Measurements from ENCODE around the gene MYB. TPM values are rescaled to one million over a fixed set of nuclear protein-coding genes. Genes with fewer than 3 reads are reported as not detected.

Gene MYB
- polyA plus RNA-seq, 6 donors from 2014 or later: 0.13 to 0.39 (median 0.26) TPM; not detected in 2

DNA sequence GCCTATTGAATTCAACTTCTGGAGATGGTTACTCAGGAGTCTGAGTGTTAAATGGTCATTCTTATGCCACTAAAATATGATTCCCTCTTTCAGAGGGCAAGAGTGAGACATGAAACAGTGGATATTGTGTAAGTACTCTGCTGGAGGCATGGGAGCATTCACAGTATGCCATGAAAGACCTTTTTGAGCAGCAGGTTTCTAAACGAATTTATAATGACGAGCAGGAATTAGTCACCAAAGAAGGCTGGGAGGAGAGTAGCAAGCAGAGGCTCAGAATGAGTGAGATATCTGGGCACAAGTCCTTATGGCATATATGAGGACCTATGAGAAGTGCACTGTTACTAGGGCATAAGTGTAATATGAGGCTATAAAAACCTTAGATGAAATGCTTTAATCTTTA is 10.9 kb upstream of the MYB start:
- no peaks in the 10 kb centered on the region for H3K4me1 Mint-ChIP-seq
- H3K36me3 Mint-ChIP-seq: no peaks in the 10 kb centered on the region
- no peak overlapping the region for H3K4me3 Mint-ChIP-seq
- DNase-seq (no peak), ATAC-seq (ENCODE audit: low read depth in 2 of 2) (no peak)
- H3K9me3 Mint-ChIP-seq: no peaks in the 10 kb centered on the region
- no peak overlapping the region for H3K27ac Mint-ChIP-seq
- no peaks in the 10 kb centered on the region for H3K27me3 Mint-ChIP-seq

DNA sequence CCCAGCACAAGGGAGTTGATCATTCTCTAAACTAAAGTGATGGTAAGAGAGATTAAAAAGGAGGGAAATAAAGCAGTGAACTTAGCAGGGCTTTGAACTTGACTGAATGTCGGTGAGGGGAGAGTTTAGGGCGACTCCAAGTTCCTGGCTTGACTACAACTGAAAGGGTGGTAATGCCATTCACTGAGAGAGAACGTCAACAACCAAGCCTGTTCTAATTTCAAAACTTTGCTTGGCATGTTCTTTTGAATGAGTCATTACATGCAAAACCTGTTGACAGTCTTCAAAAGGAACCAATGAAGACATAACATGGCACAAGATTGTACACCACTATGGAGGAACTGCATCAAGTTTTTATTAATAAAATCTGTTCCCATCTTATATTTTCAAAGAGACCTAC is 10.3 kb upstream of the MYB start:
- Mint-ChIP-seq H3K27ac (no peak overlapping the region), H3K36me3 (no peaks in the 10 kb centered on the region), H3K27me3 (no peaks in the 10 kb centered on the region), H3K4me1 (no peaks in the 10 kb centered on the region), H3K4me3 (no peak overlapping the region), H3K9me3 (no peaks in the 10 kb centered on the region)
- ATAC-seq (ENCODE audit: low read depth in 2 of 2) (no peak), DNase-seq (no peak)

DNA sequence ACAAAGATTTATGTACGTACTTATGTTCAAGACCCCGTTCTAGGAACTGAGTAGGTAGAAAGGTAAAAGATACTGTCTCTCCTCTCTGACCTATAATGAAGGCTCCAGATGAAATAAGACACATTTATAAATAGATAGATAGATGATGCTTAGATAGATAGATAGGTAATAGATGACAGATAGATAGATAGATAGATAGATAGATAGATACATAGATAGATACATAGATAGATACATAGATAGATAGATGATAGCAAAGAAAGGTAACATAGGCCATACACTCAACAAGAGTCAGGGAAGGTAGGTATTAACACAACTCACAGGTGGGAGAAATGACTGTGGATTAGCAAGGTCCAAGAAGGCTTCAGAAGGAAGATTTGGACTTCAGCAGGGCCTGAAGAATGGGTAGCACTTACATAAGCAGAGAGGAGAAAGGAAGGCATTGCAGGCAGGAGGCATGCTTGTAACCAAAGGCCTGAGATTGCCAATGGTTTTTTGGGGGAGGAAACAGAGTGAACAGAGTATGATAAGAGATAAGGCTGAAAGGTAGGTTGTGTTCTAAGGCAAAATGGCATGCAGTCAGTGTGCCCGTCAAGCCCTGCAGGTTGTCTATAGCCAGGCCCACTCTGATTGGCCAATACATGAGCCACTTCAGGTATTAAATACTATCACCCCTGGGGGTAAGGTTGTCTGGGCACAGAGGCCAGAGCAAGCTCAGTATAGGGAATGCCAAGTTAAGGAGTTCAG is 7.7 kb upstream of the MYB start:
- Mint-ChIP-seq H3K27me3 (no peaks in the 10 kb centered on the region), H3K9me3 (no peaks in the 10 kb centered on the region), H3K4me1 (peaks cover 6 to 8% (median 7%) of the 10 kb centered on the region in 3 donors), H3K36me3 (no peaks in the 10 kb centered on the region), H3K27ac (peak overlapping the region in 1 of 6 donors; percentile 39), H3K4me3 (no peak overlapping the region)
- DNase-seq (no peak), ATAC-seq (ENCODE audit: low read depth in 2 of 2) (no peak)

DNA sequence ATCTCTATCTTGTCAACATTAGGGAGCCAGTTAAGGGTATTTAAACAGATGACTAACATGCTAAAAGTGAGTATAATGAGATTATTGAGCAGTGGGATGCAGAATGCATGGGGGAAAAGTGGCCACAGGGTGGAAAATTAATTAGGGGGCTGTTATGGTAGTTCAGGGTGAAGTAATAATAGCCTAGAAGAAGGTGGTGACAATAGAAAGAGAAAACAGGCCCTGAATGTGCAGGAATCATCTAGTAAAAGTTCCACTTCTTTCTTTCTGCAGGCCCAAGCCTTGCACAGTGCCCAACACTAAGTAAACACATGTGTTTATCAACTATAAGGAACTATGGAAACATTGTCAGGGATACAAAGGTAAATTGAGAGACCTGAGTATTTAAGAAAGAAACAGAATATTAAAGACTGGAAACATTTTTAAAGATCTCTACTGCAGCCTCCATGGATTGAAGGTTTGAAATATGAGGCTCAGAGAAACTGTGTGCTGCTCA is 7.1 kb upstream of the MYB start:
- H3K27ac Mint-ChIP-seq: no peak overlapping the region
- ATAC-seq (ENCODE audit: low read depth in 2 of 2) (no peak), DNase-seq (no peak)
- no peaks in the 10 kb centered on the region for H3K36me3 Mint-ChIP-seq
- H3K4me1 Mint-ChIP-seq: peaks cover 6 to 8% (median 7%) of the 10 kb centered on the region in 3 donors
- H3K9me3 Mint-ChIP-seq: no peaks in the 10 kb centered on the region
- no peaks in the 10 kb centered on the region for H3K27me3 Mint-ChIP-seq
- H3K4me3 Mint-ChIP-seq: no peak overlapping the region

DNA sequence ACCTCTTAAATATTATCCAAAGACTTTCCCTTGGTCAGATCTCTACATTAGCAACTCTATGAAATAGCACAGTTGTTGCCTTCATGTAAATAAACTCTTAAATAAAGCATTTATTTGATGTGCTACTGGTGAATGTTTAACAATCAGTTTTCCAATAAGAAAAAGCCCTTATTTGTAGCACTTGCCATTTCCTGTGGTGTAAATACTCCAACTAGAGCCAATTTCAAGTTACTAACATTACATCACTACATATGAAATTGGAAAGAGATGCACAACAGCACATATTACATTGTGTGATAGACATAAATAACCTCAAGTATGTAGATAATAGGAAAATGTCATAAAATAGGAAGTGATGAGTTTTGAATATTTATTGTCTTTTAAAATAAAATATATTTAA is 5.0 kb upstream of the MYB start:
- H3K4me3 Mint-ChIP-seq: no peak overlapping the region
- ATAC-seq (ENCODE audit: low read depth in 2 of 2): no peak
- H3K27ac Mint-ChIP-seq: no peak overlapping the region
- no peaks in the 10 kb centered on the region for H3K27me3 Mint-ChIP-seq
- no peaks in the 10 kb centered on the region for H3K9me3 Mint-ChIP-seq
- peaks cover 8 to 12% (median 10%) of the 10 kb centered on the region in 3 donors for H3K4me1 Mint-ChIP-seq
- H3K36me3 Mint-ChIP-seq: no peaks in the 10 kb centered on the region
- DNase-seq: no peak

DNA sequence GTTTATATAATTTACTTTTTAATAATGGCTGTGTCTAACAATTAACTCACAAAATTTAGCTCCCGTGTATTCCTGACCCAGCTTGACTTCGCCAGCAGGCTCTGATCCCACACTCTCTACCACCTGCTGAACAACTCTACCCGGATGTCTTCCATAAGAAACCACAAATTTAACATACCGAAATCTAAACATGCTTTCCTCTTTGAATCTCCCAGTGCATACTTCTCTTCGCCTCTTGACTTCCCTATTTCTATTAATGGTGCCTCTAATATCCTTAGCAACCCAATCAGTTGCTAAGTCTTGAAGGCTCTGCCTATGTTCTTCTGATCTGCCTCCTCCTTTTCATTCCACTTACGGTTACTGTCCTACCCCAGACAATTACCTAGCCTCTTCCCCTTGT is 4.6 kb upstream of the MYB start:
- Mint-ChIP-seq H3K9me3 (no peaks in the 10 kb centered on the region), H3K27ac (peak overlapping the region in 2 of 6 donors; percentile 3 to 6), H3K36me3 (no peaks in the 10 kb centered on the region), H3K4me1 (peaks cover 9 to 12% (median 10%) of the 10 kb centered on the region in 3 donors), H3K4me3 (no peak overlapping the region), H3K27me3 (no peaks in the 10 kb centered on the region)
- ATAC-seq (ENCODE audit: low read depth in 2 of 2) (peak; percentile 14 to 38), DNase-seq (no peak)

DNA sequence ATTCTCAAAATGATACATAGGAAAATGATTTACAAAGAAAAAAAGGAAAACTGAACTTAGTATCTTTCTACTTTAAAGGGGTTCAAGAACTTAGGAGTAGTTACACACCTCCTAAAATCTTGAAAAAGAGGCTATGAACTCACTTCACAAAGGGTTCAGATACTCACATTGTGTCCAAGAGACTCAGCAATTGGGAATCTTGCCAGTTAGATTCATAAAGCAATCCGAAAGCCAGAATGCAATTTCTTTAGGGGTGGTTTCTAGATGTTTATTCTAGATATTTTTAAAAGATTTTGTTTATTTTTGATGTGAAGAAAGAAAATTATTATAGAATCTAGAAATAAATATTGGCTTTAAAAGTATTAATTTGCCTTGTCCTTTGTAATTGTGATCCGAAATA is 1.7 kb upstream of the MYB start:
- DNase-seq: no peak
- Mint-ChIP-seq H3K27me3 (no peaks in the 10 kb centered on the region), H3K36me3 (no peaks in the 10 kb centered on the region), H3K9me3 (no peaks in the 10 kb centered on the region), H3K27ac (no peak overlapping the region), H3K4me1 (peaks cover 27 to 28% (median 28%) of the 10 kb centered on the region in 3 donors), H3K4me3 (no peak overlapping the region)
- ATAC-seq (ENCODE audit: low read depth in 2 of 2): no peak

DNA sequence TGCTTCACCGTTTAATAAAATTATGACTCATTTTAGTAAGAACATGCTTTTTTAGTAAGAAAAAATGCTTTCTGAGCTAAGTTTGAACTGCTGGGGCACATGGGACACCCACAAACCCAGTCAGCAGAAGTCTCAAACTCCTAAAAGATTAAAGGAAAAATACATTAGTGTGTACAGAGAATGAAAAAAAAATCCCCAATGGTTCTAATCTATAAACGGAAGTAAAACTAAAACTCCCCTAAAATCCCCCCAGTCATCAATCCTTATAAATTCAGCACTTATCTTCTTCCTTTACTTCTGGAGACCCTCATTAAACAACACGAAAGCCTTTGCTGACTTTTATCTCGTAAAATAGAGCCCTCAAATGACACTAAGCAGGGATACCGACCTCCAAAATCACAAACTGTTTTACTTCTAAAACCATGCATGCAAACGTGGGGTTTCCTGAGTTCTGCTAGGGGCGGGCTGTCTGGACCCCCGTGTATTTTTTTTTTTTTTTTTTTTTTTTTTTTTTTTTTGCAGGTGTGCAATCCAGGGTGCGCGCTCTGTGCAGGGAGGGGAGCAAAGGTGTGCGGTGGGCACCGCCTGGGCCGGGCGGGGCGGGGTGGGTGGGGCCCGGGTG is 1.1 kb upstream of the MYB start:
- Mint-ChIP-seq H3K27ac (peak overlapping the region in 3 of 6 donors; percentile 13 to 87 (median 43)), H3K36me3 (no peaks in the 10 kb centered on the region), H3K9me3 (no peaks in the 10 kb centered on the region), H3K27me3 (no peaks in the 10 kb centered on the region), H3K4me1 (peaks cover 27 to 28% (median 28%) of the 10 kb centered on the region in 3 donors), H3K4me3 (peak overlapping the region; percentile 27 to 93 (median 90))
- ATAC-seq (ENCODE audit: low read depth in 2 of 2) (peak in 1 of 2 donors; percentile 1), DNase-seq (peak; percentile 19)

DNA sequence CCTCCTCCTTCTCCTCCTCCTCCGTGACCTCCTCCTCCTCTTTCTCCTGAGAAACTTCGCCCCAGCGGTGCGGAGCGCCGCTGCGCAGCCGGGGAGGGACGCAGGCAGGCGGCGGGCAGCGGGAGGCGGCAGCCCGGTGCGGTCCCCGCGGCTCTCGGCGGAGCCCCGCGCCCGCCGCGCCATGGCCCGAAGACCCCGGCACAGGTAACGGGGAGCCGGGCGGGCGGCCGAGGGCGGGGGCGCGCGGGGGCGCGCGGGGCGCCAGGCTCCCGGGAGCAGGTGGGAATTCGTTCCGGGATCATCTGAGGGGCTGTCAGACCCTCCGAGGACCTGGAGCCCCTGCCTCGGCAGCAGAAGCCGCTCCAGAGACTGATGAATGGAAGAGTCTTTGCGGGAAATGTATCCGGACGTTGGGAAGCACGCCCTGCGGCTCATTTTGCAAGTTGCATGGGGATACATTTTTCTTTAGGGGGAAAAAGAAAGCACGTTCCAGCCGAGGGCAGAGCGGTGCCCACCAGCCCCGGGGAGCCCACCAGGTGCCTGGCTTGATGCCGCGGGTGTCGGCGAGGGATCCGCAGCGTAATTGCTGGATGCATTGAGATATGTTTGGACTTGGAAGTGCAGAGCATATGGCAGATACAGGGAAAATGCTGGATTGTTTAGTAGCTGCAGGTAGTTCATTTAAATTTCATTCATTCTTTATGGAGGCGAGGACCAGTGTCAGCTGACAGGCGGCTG is 394 bp downstream of the MYB start:
- Mint-ChIP-seq H3K36me3 (no peaks in the 10 kb centered on the region), H3K9me3 (no peaks in the 10 kb centered on the region), H3K27me3 (peaks cover 0 to 5% (median 4%) of the 10 kb centered on the region in 3 donors), H3K4me3 (peak overlapping the region; percentile 88 to 95 (median 91)), H3K27ac (peak overlapping the region in 4 of 6 donors; percentile 2 to 69 (median 24)), H3K4me1 (peaks cover 24 to 26% (median 24%) of the 10 kb centered on the region in 3 donors)
- peak in 1 of 2 donors; percentile 2 for ATAC-seq (ENCODE audit: low read depth in 2 of 2)
- DNase-seq: peak; percentile 18

DNA sequence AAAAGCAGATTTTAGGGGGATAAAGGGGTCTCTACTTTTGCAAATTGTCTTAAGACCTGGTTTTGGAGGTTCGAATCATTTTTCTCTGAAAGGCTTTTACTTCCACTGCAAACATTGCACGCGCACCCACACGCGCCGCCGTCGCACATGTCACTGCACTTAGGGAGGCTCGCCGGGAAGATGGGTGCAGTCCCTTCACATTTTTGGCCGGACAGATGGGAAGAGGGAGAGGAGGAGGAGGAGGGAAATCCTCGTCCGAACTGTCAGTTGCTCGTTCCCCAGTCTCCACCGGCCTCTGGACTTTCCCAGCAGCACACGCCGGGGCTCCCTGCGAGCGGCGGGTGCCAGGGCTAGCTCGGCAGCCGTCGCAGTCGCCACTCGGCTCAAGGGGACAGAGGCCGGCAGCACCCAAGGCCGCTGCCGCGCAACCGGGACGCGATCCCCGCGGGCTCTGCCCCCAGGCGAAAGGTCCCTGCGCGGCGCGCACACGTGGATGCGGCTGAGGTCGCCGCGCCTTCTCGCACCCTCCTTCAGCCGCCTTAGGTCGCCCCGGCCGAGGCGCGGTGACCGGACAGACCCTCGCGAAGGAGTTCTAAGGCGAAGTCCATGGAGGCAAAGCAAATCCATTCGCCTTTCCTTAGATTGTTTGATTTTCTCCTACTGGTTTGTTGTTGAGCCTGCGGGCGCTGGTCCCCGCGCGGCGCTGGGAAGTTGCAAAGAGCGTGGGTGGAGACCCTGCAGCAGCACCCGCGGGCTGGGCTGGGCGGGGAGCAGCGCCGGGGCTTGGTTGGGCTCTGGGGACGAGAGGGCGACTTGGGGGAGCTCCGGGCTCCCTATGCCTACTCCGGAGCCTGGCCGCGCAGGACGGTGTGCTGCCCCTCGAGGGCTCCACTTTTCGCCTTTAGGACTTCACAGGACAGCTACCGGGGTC is 1.2 kb downstream of the MYB start:
- peak; percentile 12 to 22 for ATAC-seq (ENCODE audit: low read depth in 2 of 2)
- H3K4me3 Mint-ChIP-seq: peak overlapping the region; percentile 88 to 95 (median 91)
- H3K27ac Mint-ChIP-seq: peak overlapping the region in 4 of 6 donors; percentile 2 to 72 (median 40)
- peaks cover 0 to 5% (median 4%) of the 10 kb centered on the region in 3 donors for H3K27me3 Mint-ChIP-seq
- H3K4me1 Mint-ChIP-seq: peaks cover 20 to 22% (median 20%) of the 10 kb centered on the region in 3 donors
- no peaks in the 10 kb centered on the region for H3K36me3 Mint-ChIP-seq
- peak; percentile 32 for DNase-seq
- no peaks in the 10 kb centered on the region for H3K9me3 Mint-ChIP-seq

DNA sequence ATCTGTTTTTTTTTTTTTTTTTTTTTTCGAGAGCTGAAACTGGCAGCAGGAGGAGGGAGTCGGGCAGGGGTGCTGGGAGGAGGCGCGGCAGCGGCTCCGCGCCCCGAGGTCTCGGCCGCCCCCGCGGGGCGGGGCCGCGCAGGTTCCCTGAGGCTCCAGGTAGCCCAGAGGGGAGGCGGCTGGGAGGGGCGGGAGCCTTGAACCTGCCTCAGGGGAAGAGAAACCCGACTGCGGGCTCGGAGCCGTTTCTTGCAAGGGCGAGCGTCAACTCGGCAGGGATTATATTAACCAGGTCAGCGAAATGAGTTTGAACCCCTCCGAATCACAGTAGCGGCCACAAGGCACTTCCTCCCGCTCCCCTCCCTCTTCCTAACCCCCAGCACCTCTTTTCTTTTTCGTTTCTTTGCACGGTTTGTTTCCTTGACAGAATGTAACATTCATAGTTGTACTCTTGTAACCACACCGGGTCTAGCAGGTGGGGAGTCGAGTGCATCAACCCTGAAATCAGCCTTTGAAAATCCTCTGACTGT is 2.0 kb downstream of the MYB start:
- H3K4me3 Mint-ChIP-seq: peak overlapping the region; percentile 88 to 95 (median 91)
- peak; percentile 48 for DNase-seq
- ATAC-seq (ENCODE audit: low read depth in 2 of 2): peak; percentile 32 to 41
- H3K9me3 Mint-ChIP-seq: no peaks in the 10 kb centered on the region
- no peaks in the 10 kb centered on the region for H3K36me3 Mint-ChIP-seq
- H3K27me3 Mint-ChIP-seq: peaks cover 0 to 5% (median 4%) of the 10 kb centered on the region in 3 donors
- peak overlapping the region in 5 of 6 donors; percentile 16 to 80 (median 63) for H3K27ac Mint-ChIP-seq
- H3K4me1 Mint-ChIP-seq: peaks cover 20 to 22% (median 20%) of the 10 kb centered on the region in 3 donors

All from naive B cell (primary cell).